Activated CD4-positive, alpha-beta T cell treated with anti-CD3 and anti-CD28 coated beads, Interleukin-10, Interleukin-2, amounts not matched to agents 100 ng/mL and 50 ng/mL, durations not matched to agents 16 hours and 8 hours (primary cell): ENCODE measurements around the gene DNAH11.
"Not testable (repeated sequence)": the region's sequence is repeated elsewhere in the genome, so short reads cannot be mapped to it uniquely, and the experiment has no call there.

Experiments used
- DNase-seq: peaks from one replicate; pipeline ENCODE4 v3.0.0-alpha.2; 2020

The DNAH11 gene

GRCh38 chr7:21782996-21783395, 240.2 kb downstream of the DNAH11 start:
- DNase-seq = no peak

- no peak for DNase-seq
Observed at GRCh38 chr7:21784989-21785388, 242.2 kb downstream of the DNAH11 start.

GRCh38 chr7:21805791-21806190, 263.0 kb downstream of the DNAH11 start:
- DNase-seq = no peak

- DNase-seq = no peak
Observed at GRCh38 chr7:21806388-21806787, 263.5 kb downstream of the DNAH11 start.

GRCh38 chr7:21819048-21819447, 276.2 kb downstream of the DNAH11 start:
- no peak for DNase-seq

GRCh38 chr7:21828841-21829240, 286.0 kb downstream of the DNAH11 start:
- no peak for DNase-seq

- DNase-seq = no peak
Observed at GRCh38 chr7:21829731-21830130, 286.9 kb downstream of the DNAH11 start.

GRCh38 chr7:21844742-21845141, 301.9 kb downstream of the DNAH11 start:
- no peak for DNase-seq

GRCh38 chr7:21850531-21851285, 307.9 kb downstream of the DNAH11 start:
- DNase-seq = no peak

- peak; percentile 1 for DNase-seq
Observed at GRCh38 chr7:21851559-21851967, 308.7 kb downstream of the DNAH11 start.

GRCh38 chr7:21865631-21866204, 322.9 kb downstream of the DNAH11 start:
- not testable (repeated sequence) for DNase-seq

GRCh38 chr7:21866731-21867130, 323.9 kb downstream of the DNAH11 start:
- DNase-seq = no peak

- DNase-seq = no peak
Observed at GRCh38 chr7:21867226-21867625, 324.4 kb downstream of the DNAH11 start.

GRCh38 chr7:21867816-21868575, 325.2 kb downstream of the DNAH11 start:
- DNase-seq = no peak

GRCh38 chr7:21868576-21868850, 325.7 kb downstream of the DNAH11 start:
- DNase-seq = no peak

- no peak for DNase-seq
Observed at GRCh38 chr7:21869785-21870402, 327.1 kb downstream of the DNAH11 start.

- DNase-seq = no peak
Observed at GRCh38 chr7:21883069-21883468, 340.2 kb downstream of the DNAH11 start.

- DNase-seq = not testable (repeated sequence)
Observed at GRCh38 chr7:21883501-21883900, 340.7 kb downstream of the DNAH11 start.

GRCh38 chr7:21884496-21884895, 341.7 kb downstream of the DNAH11 start:
- DNase-seq = no peak

- DNase-seq = no peak
Observed at GRCh38 chr7:21886396-21886795, 343.6 kb downstream of the DNAH11 start.

- DNase-seq = no peak
Observed at GRCh38 chr7:21887353-21887752, 344.5 kb downstream of the DNAH11 start.

GRCh38 chr7:21887779-21888178, 344.9 kb downstream of the DNAH11 start:
- no peak for DNase-seq

GRCh38 chr7:21891291-21891690, 348.5 kb downstream of the DNAH11 start:
- DNase-seq = no peak

GRCh38 chr7:21893401-21893800, 350.6 kb downstream of the DNAH11 start:
- DNase-seq = no peak
